GM12864 (cell line): ENCODE results near the gene ADAMTS16.
A peak's percentile ranks its signal among the peaks of the same experiment; 100 is the strongest.

Source experiments
- DNase-seq: peaks from one replicate; pipeline ENCODE4 v3.0.0-alpha.2; 2011; ENCODE audit warnings: low read depth
- H3K4me3 ChIP-seq: 2 replicates; pipeline ENCODE4 v1.5.1; 2011; ENCODE audit warnings: mild to moderate bottlenecking, low read depth, low read length, control low read depth
- CTCF ChIP-seq: IDR thresholded peaks from 2 replicates; pipeline ENCODE4 v1.5.1; 2011; ENCODE audit warnings: low read depth, mild to moderate bottlenecking, moderate library complexity, low read length, control low read depth, inconsistent platforms; ENCODE audit errors: missing control alignments

ADAMTS16 gene

GRCh38 chr5:5207828-5208227 lies 67.7 kb downstream of the ADAMTS16 start:
- no peak overlapping the region for H3K4me3 ChIP-seq
- TF ChIP-seq CTCF = no peak
- DNase-seq = no peak

- DNase-seq = no peak
- H3K4me3 ChIP-seq = no peak overlapping the region
- TF ChIP-seq CTCF = no peak
Measured at GRCh38 chr5:5209089-5209488, 69.0 kb downstream of the ADAMTS16 start.

- no peak for TF ChIP-seq CTCF
- DNase-seq = no peak
- H3K4me3 ChIP-seq = no peak overlapping the region
Measured at GRCh38 chr5:5209510-5210286, 69.6 kb downstream of the ADAMTS16 start.

- TF ChIP-seq CTCF = no peak
- H3K4me3 ChIP-seq = no peak overlapping the region
- DNase-seq = peak; percentile 3
Measured at GRCh38 chr5:5217371-5217770, 77.2 kb downstream of the ADAMTS16 start.

GRCh38 chr5:5218396-5218795 lies 78.3 kb downstream of the ADAMTS16 start:
- H3K4me3 ChIP-seq = no peak overlapping the region
- no peak for DNase-seq
- no peak for TF ChIP-seq CTCF

- H3K4me3 ChIP-seq = no peak overlapping the region
- DNase-seq = no peak
- TF ChIP-seq CTCF = no peak
Measured at GRCh38 chr5:5219541-5219940, 79.4 kb downstream of the ADAMTS16 start.
